ENCODE data around the gene GCH1. TPM values are rescaled to one million over a fixed set of nuclear protein-coding genes. Genes with fewer than 3 reads are reported as not detected.
"Not testable (repeated sequence)": the region's sequence is repeated elsewhere in the genome, so short reads cannot be mapped to it uniquely, and the experiment has no call there.

The GCH1 gene
- total RNA-seq, 1 experiment from 2014 or later: 11.5 TPM

DNA sequence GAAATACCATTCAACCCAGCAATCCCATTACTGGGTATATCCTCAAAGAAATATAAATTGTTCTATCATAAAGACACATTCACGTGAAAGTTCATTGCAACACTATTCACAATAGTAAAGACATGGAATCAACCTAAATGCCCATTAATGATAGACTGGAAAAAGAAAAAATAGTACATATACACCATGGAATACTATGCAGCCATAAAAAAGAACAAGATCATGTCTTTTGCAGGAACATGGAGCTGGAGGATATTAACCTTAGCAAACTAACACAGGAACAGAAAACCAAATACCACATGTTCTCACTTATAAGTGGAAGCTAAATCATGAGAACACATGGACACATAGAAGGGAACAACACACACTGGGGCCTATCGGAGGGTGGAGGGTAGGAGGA is 101.1 kb downstream of the GCH1 start:
- DNase-seq (ENCODE audit: low spot score): not testable (repeated sequence)

- no peak for DNase-seq (ENCODE audit: low spot score)
These were observed 104.0 kb downstream of the GCH1 start for GRCh38 chr14:54798465-54799124.

DNA sequence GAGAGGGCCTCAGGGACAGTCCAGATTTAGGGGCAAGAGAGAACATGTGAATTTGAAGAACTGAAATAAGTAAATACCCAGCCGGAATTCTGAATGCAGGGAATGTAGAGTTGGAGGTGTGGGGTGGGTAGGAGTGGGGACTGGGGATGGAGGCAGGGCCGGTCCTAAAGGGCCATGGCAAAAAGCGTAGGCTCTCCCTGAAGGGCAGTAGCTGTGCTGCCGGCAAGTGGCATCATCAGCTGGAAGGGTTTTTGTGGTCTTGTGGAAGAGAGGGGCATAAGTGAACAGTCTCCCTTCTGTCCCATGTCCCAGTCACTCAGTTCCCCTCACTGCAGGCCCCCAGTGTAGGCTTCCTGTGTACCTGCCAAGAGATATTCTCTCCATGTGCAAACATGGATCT is 104.6 kb downstream of the GCH1 start:
- DNase-seq (ENCODE audit: low spot score): no peak

DNA sequence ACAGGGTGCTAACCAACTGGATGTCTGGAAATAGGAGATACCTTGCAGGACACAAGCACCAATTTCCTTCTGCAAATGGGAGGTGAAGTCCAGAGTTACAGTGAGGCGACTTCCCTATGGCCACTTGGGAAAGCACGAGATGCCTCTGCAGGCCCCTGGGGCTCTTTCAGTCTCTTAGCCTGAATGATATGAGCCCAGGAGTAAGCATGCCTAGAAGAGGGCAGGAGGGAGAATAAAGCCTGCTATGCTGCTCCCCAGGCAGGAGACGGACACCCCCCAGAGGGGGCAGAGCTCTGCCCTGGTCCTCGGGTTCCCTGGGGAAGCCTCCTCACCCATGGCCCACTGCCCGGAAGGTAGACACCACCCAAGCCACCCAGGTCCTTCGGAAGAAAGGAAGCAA is 105.1 kb downstream of the GCH1 start:
- DNase-seq (ENCODE audit: low spot score): no peak

DNA sequence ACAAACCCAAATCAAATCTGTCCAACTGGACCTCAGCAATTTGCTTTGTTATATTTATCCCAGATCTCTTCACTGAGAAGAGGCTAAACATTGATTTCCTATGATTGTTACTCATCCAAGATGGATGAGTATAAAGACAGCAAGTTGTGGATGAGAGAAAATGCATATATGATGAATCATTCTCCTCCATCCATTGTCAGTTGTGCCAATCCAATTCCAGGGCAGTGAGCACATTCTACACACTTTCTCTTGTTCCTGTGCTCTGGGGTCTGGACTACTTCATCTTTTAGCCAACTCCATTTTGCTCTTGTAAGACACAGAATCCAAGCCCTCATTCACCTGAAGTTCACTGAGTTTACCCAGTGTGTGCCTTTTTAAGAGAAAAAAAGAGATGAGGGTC is 105.7 kb downstream of the GCH1 start:
- no peak for DNase-seq (ENCODE audit: low spot score)

GRCh38 chr14:54794796-54795195 is 107.8 kb downstream of the GCH1 start:
- no peak for DNase-seq (ENCODE audit: low spot score)

GRCh38 chr14:54794159-54794558 is 108.5 kb downstream of the GCH1 start:
- no peak for DNase-seq (ENCODE audit: low spot score)

- DNase-seq (ENCODE audit: low spot score): no peak
These were observed 110.3 kb downstream of the GCH1 start for GRCh38 chr14:54792288-54792687.

Small RNA genes within 50 kb of the gene (small RNA-seq; reads per million reads assigned to genes)
- not detected for gene MIR4308
- not detected for gene RNU6ATAC9P

Other genes with a start within 250 kb of the GCH1 start
- gene WDHD1, start 124.3 kb upstream of the GCH1 start, total RNA-seq (2014; rRNA removed; shearing (Covaris generic)): 4.3 and 5.0 TPM in 2 replicates
- 5.3 and 5.8 TPM in 2 replicates for gene SOCS4, start 124.4 kb upstream of the GCH1 start, total RNA-seq (2014; rRNA removed; shearing (Covaris generic))
- gene MAPK1IP1L, start 148.8 kb upstream of the GCH1 start, total RNA-seq (2014; rRNA removed; shearing (Covaris generic)): 15.9 and 29.5 TPM in 2 replicates
- gene LGALS3, start 226.4 kb upstream of the GCH1 start, total RNA-seq (2014; rRNA removed; shearing (Covaris generic)): 165 and 178 TPM in 2 replicates

All from HT-29 (cell line).